Vagina (tissue), 2 donors: Measurements from ENCODE around the gene MYO1F. TPM values are rescaled to one million over a fixed set of nuclear protein-coding genes. Genes with fewer than 3 reads are reported as not detected.
A peak's percentile ranks its signal among the peaks of the same experiment; 100 is the strongest.

Experiments used
- DNase-seq, 2 donors: peaks; one replicate each; pipeline ENCODE4 v3.0.0-alpha.2; 2017; ENCODE audit errors: extremely low spot score in 2 of 2
- H3K27ac ChIP-seq: fragments of 200-600 bp; sonication (generic); one replicate; pipeline ENCODE4 v1.5.1; 2019
- H3K27me3 ChIP-seq: fragments of 200-600 bp; sonication (generic); one replicate; pipeline ENCODE4 v1.5.1; 2019
- H3K36me3 ChIP-seq, 2 donors: fragments of 200-600 bp; sonication (generic); one replicate each; pipeline ENCODE4 v1.5.1; 2017 to 2019
- H3K4me1 ChIP-seq: fragments of 200-600 bp; sonication (generic); one replicate; pipeline ENCODE4 v1.5.1; 2019
- H3K4me3 ChIP-seq, 2 donors: fragments of 200-600 bp; sonication (generic); 1 replicate in 1 of 2; 2 replicates in 1 of 2; pipeline ENCODE4 v1.5.1; 2016 to 2019
- H3K9me3 ChIP-seq: fragments of 200-600 bp; sonication (generic); one replicate; pipeline ENCODE4 v1.5.1; 2019
- CTCF ChIP-seq, 3 experiments: fragments of 450-650 bp in 2 of 3; fragments of 200-600 bp in 1 of 3; sonication (generic) in 1 of 3; IDR thresholded peaks; one replicate each; pipeline ENCODE4 v1.5.1; 2017 to 2019; ENCODE audit warnings: antibody characterized with exemption in 3 of 3, mild to moderate bottlenecking in 2 of 3, moderate library complexity in 2 of 3
- POLR2A ChIP-seq, 2 donors: fragments of 450-650 bp; IDR thresholded peaks; one replicate each; pipeline ENCODE4 v1.6.1; 2017; ENCODE audit warnings: antibody characterized with exemption in 2 of 2, mild to moderate bottlenecking in 2 of 2, moderate library complexity in 2 of 2
- POLR2AphosphoS5 ChIP-seq, 2 donors: sonication (generic); formaldehyde crosslinking; IDR thresholded peaks; one replicate each; pipeline ENCODE4 v1.9.0; 2017; ENCODE audit warnings: antibody characterized with exemption in 2 of 2, mild to moderate bottlenecking in 2 of 2, low read depth in 1 of 2; ENCODE audit not compliant: insufficient read depth in 1 of 2
- intact Hi-C: fragments of 100-400 bp; cut with DNase I; formaldehyde crosslinking; loops from one replicate; pipeline ENCODE4 v1.15.1; 2023
- total RNA-seq: library from RNA; depleted of rRNA; stranded (reverse); fragments of >200 nt; gene quantifications from one replicate; pipeline ENCODE4 v1.2.3, GENCODE V29; 2016

MYO1F gene
- total RNA-seq, 1 donor from 2014 or later = 20.4 TPM

- peak in 1 of 2 donors; percentile 99 for DNase-seq
- TF ChIP-seq CTCF (IDR thresholded peaks at IDR 0.05) = no peak
- TF ChIP-seq POLR2A (IDR thresholded peaks at IDR 0.05) = peak; percentile 45 to 71
- peak; percentile 60 to 88 for TF ChIP-seq POLR2AphosphoS5 (IDR thresholded peaks at IDR 0.05; ENCODE audit: insufficient read depth in 1 of 2, low read depth in 1 of 2)
- peak within 1 kb of the TSS; percentile 56 to 96 for H3K4me3 ChIP-seq
- peaks cover 39% of the 10 kb centered on the region for H3K4me1 ChIP-seq
- H3K36me3 ChIP-seq = peaks cover 0 to 3% of the 10 kb centered on the region in 2 donors
- peak within 1 kb of the TSS; percentile 95 for H3K27ac ChIP-seq
- no peaks in the 10 kb centered on the region for H3K9me3 ChIP-seq
- no peaks in the 10 kb centered on the region for H3K27me3 ChIP-seq
- intact Hi-C loops = loop anchor here (5.0 to 10.0 kb wide), 2 partner anchors 102 to 509 kb away; partner anchors contain the start of genes ELAVL1 and MARCHF2
These were observed 63.3 kb downstream of the MYO1F start, which contains the start of gene ZNF414 for GRCh38 chr19:8513687-8514504. Gene ZNF414 (minus strand): TSS chr19:8514167. CDS start chr19:8514046, 121 bp downstream.

GRCh38 chr19:8513036-8513686 lies 64.1 kb downstream of the MYO1F start:
- Histone ChIP-seq H3K27me3 (no peaks in the 10 kb centered on the region), H3K9me3 (no peaks in the 10 kb centered on the region), H3K36me3 (peaks cover 0 to 3% of the 10 kb centered on the region in 2 donors), H3K27ac (peak overlapping the region; percentile 95), H3K4me3 (peak overlapping the region; percentile 56 to 96), H3K4me1 (peaks cover 39% of the 10 kb centered on the region)
- no peak for DNase-seq
- TF ChIP-seq CTCF (IDR thresholded peaks at IDR 0.05) (peak in 1 of 3 experiments; percentile 13), POLR2AphosphoS5 (IDR thresholded peaks at IDR 0.05; ENCODE audit: insufficient read depth in 1 of 2, low read depth in 1 of 2) (no peak), POLR2A (IDR thresholded peaks at IDR 0.05) (no peak)
- intact Hi-C loops = loop anchor here (5.0 to 10.0 kb wide), 2 partner anchors 101 to 508 kb away; partner anchors contain the start of genes ELAVL1 and MARCHF2

GRCh38 chr19:8512115-8512967 lies 64.9 kb downstream of the MYO1F start:
- no peak for TF ChIP-seq CTCF (IDR thresholded peaks at IDR 0.05)
- H3K27ac ChIP-seq = peak overlapping the region; percentile 95
- DNase-seq = no peak
- H3K36me3 ChIP-seq = peaks cover 0 to 3% of the 10 kb centered on the region in 2 donors
- peaks cover 35% of the 10 kb centered on the region for H3K4me1 ChIP-seq
- H3K9me3 ChIP-seq = no peaks in the 10 kb centered on the region
- intact Hi-C loops = loop anchor here (5.0 to 10.0 kb wide), 2 partner anchors 100 to 508 kb away; partner anchors contain the start of genes ELAVL1 and MARCHF2
- H3K4me3 ChIP-seq = no peak overlapping the region
- H3K27me3 ChIP-seq = no peaks in the 10 kb centered on the region

GRCh38 chr19:8511573-8512101 lies 65.6 kb downstream of the MYO1F start:
- Histone ChIP-seq H3K36me3 (peaks cover 0 to 3% of the 10 kb centered on the region in 2 donors), H3K9me3 (no peaks in the 10 kb centered on the region), H3K4me3 (no peak overlapping the region), H3K27me3 (no peaks in the 10 kb centered on the region), H3K4me1 (peaks cover 30% of the 10 kb centered on the region), H3K27ac (no peak overlapping the region)
- TF ChIP-seq CTCF (IDR thresholded peaks at IDR 0.05) (no peak), POLR2A (IDR thresholded peaks at IDR 0.05) (no peak), POLR2AphosphoS5 (IDR thresholded peaks at IDR 0.05; ENCODE audit: insufficient read depth in 1 of 2, low read depth in 1 of 2) (no peak)
- intact Hi-C loops = loop anchor here (5.0 to 10.0 kb wide), 2 partner anchors 99 to 507 kb away; partner anchors contain the start of genes ELAVL1 and MARCHF2
- no peak for DNase-seq
